GM06990 (cell line): ENCODE results near the gene DCPS.

Source experiments
- DNase-seq: peaks from one replicate; pipeline ENCODE4 v3.0.0-alpha.2; 2011; ENCODE audit not compliant: insufficient read length; ENCODE audit errors: extremely low read depth
- H3K27me3 ChIP-seq: replicated peaks from 2 replicates; pipeline ENCODE4 v1.6.0; 2011; ENCODE audit warnings: low read length; ENCODE audit not compliant: control insufficient read depth, insufficient read depth
- H3K36me3 ChIP-seq: 2 replicates; pipeline ENCODE4 v1.5.1; 2011; ENCODE audit warnings: low read length; ENCODE audit not compliant: control insufficient read depth, insufficient read depth
- H3K4me3 ChIP-seq: replicated peaks from 2 replicates; pipeline ENCODE4 v1.5.1; 2011; ENCODE audit warnings: low read depth, mild to moderate bottlenecking, control low read depth, low read length
- CTCF ChIP-seq: IDR thresholded peaks from 2 replicates; pipeline ENCODE4 v1.5.1; 2011; ENCODE audit warnings: low read length, control low read depth, mild to moderate bottlenecking, inconsistent platforms; ENCODE audit not compliant: insufficient read depth, poor library complexity, severe bottlenecking

Gene DCPS

GRCh38 chr11:126282361-126282735 lies 21.5 kb upstream of the DCPS start:
- peak overlapping the region; percentile 63 for H3K4me3 ChIP-seq
- peak; percentile 34 for DNase-seq
- peaks cover 5% of the 10 kb centered on the region for H3K36me3 ChIP-seq
- TF ChIP-seq CTCF = no peak
- H3K27me3 ChIP-seq = no peaks in the 10 kb centered on the region

GRCh38 chr11:126282736-126283591 lies 20.9 kb upstream of the DCPS start, which contains the start of gene TIRAP:
Gene TIRAP (plus strand): TSS chr11:126283093. CDS start chr11:126290895, 7,802 bp downstream.
- H3K4me3 ChIP-seq = peak within 1 kb of the TSS; percentile 63
- DNase-seq = peak; percentile 75
- no peaks in the 10 kb centered on the region for H3K27me3 ChIP-seq
- peaks cover 5% of the 10 kb centered on the region for H3K36me3 ChIP-seq
- no peak for TF ChIP-seq CTCF

- H3K27me3 ChIP-seq = no peaks in the 10 kb centered on the region
- peak overlapping the region; percentile 30 for H3K4me3 ChIP-seq
- DNase-seq = peak; percentile 45
- no peak for TF ChIP-seq CTCF
- peaks cover 2% of the 10 kb centered on the region; the same call in 1 of the 2 replicates for H3K36me3 ChIP-seq
These were observed 19.0 kb upstream of the DCPS start for GRCh38 chr11:126284829-126285228.

- Histone ChIP-seq H3K27me3 (no peaks in the 10 kb centered on the region), H3K4me3 (no peak overlapping the region), H3K36me3 (peaks cover 16% of the 10 kb centered on the region)
- TF ChIP-seq CTCF = no peak
- no peak for DNase-seq
These were observed 15.6 kb upstream of the DCPS start for GRCh38 chr11:126288237-126288636.

GRCh38 chr11:126290887-126291286 lies 13.0 kb upstream of the DCPS start:
- no peak overlapping the region for H3K4me3 ChIP-seq
- no peak for TF ChIP-seq CTCF
- H3K36me3 ChIP-seq = peaks cover 19% of the 10 kb centered on the region
- no peaks in the 10 kb centered on the region for H3K27me3 ChIP-seq
- DNase-seq = no peak
